DMS153 treated with DMSO at 0.1 percent for 48 hours (cell line): ENCODE measurements around the gene FUCA1.
A peak's percentile ranks its signal among the peaks of the same experiment; 100 is the strongest.
"Not testable (repeated sequence)": the region's sequence is repeated elsewhere in the genome, so short reads cannot be mapped to it uniquely, and the experiment has no call there.

Source experiments
- DNase-seq: peaks from one replicate; lab custom pipeline; 2025; ENCODE audit not compliant: unreplicated experiment; lab: John Stamatoyannopoulos, UW

The FUCA1 gene

GRCh38 chr1:23803674-23804073, 64.4 kb downstream of the FUCA1 start:
- no peak for DNase-seq

GRCh38 chr1:23802809-23803342, 65.2 kb downstream of the FUCA1 start:
- not testable (repeated sequence) for DNase-seq

- DNase-seq, result no peak
Measured at GRCh38 chr1:23801876-23802275, 66.2 kb downstream of the FUCA1 start.

- DNase-seq, result no peak
Measured at GRCh38 chr1:23801338-23801748, 66.7 kb downstream of the FUCA1 start.

GRCh38 chr1:23800400-23801337, 67.4 kb downstream of the FUCA1 start, which contains the start of gene GALE:
GALE (minus strand) TSS chr1:23800754; CDS start chr1:23799007, 1,747 bp downstream.
- peak; percentile 78 for DNase-seq

- DNase-seq, result no peak
Measured at GRCh38 chr1:23799570-23800399, 68.3 kb downstream of the FUCA1 start.

- no peak for DNase-seq
Measured at GRCh38 chr1:23799255-23799569, 68.9 kb downstream of the FUCA1 start.

GRCh38 chr1:23798662-23799142, 69.4 kb downstream of the FUCA1 start:
- DNase-seq, result no peak

- no peak for DNase-seq
Measured at GRCh38 chr1:23797478-23798448, 70.3 kb downstream of the FUCA1 start.

- no peak for DNase-seq
Measured at GRCh38 chr1:23796466-23797271, 71.4 kb downstream of the FUCA1 start.

- no peak for DNase-seq
Measured at GRCh38 chr1:23795676-23796465, 72.2 kb downstream of the FUCA1 start.
